Astrocyte (in vitro differentiated cells and primary cell): ENCODE data around the gene TOR1AIP2. TPM values are rescaled to one million over a fixed set of nuclear protein-coding genes. Genes with fewer than 3 reads are reported as not detected.

ENCODE experiments used
- DNase-seq: peaks from one replicate; pipeline ENCODE4 v3.0.0-alpha.2; 2010; ENCODE audit warnings: low read depth
- FAIRE-seq: peaks from 2 replicates; lab custom pipeline; 2011; peaks lifted over from hg19 to GRCh38; lab: Jason Lieb, UNC
- H2AFZ ChIP-seq: 2 replicates; pipeline ENCODE4 v1.6.0; 2012; ENCODE audit warnings: low read depth, low read length, inconsistent platforms
- H3K27ac ChIP-seq: 2 replicates; pipeline ENCODE4 v1.5.1; 2011; ENCODE audit warnings: low read depth, low read length, inconsistent platforms
- H3K27me3 ChIP-seq: 2 replicates; pipeline ENCODE4 v1.6.0; 2011; ENCODE audit warnings: low read length, inconsistent platforms; ENCODE audit not compliant: insufficient read depth
- H3K36me3 ChIP-seq: 2 replicates; pipeline ENCODE4 v1.5.1; 2011; ENCODE audit warnings: low read length, inconsistent platforms; ENCODE audit not compliant: insufficient read depth
- H3K4me1 ChIP-seq: 2 replicates; pipeline ENCODE4 v1.5.1; 2011; ENCODE audit warnings: low read length, inconsistent platforms; ENCODE audit not compliant: insufficient read depth
- H3K4me2 ChIP-seq: 2 replicates; pipeline ENCODE4 v1.6.0; 2012; ENCODE audit warnings: low read length, inconsistent platforms
- H3K4me3 ChIP-seq: 2 replicates; pipeline ENCODE4 v1.5.1; 2011; ENCODE audit warnings: low read depth, mild to moderate bottlenecking, low read length, inconsistent platforms; ENCODE audit not compliant: insufficient read depth
- H3K79me2 ChIP-seq: 2 replicates; pipeline ENCODE4 v1.6.0; 2012; ENCODE audit warnings: mild to moderate bottlenecking, low read length, inconsistent platforms; ENCODE audit not compliant: insufficient read depth
- H3K9ac ChIP-seq: 2 replicates; pipeline ENCODE4 v1.6.0; 2012; ENCODE audit warnings: mild to moderate bottlenecking, low read length, inconsistent platforms
- H3K9me3 ChIP-seq: 2 replicates; pipeline ENCODE4 v1.5.1; 2012; ENCODE audit warnings: low read depth, mild to moderate bottlenecking, low read length, inconsistent platforms; ENCODE audit not compliant: insufficient read depth
- H4K20me1 ChIP-seq: 2 replicates; pipeline ENCODE4 v1.6.0; 2012; ENCODE audit warnings: low read length, inconsistent platforms; ENCODE audit not compliant: insufficient read depth
- H3K27ac Mint-ChIP-seq: one replicate; pipeline ENCODE4 v1.8.0; 2021; ENCODE audit warnings: mild to moderate bottlenecking, mixed read lengths; ENCODE audit not compliant: unreplicated experiment
- H3K27me3 Mint-ChIP-seq: one replicate; pipeline ENCODE4 v1.8.0; 2021; ENCODE audit warnings: low read depth, mixed read lengths; ENCODE audit not compliant: unreplicated experiment
- H3K36me3 Mint-ChIP-seq: one replicate; pipeline ENCODE4 v1.8.0; 2021; ENCODE audit warnings: low read depth, mixed read lengths; ENCODE audit not compliant: unreplicated experiment
- H3K4me1 Mint-ChIP-seq: one replicate; pipeline ENCODE4 v1.8.0; 2021; ENCODE audit warnings: low read depth, mixed read lengths; ENCODE audit not compliant: unreplicated experiment
- H3K4me3 Mint-ChIP-seq: one replicate; pipeline ENCODE4 v1.8.0; 2021; ENCODE audit warnings: mild to moderate bottlenecking, moderate library complexity, mixed read lengths; ENCODE audit not compliant: unreplicated experiment
- H3K9me3 Mint-ChIP-seq: one replicate; pipeline ENCODE4 v1.8.0; 2021; ENCODE audit warnings: mild to moderate bottlenecking, mixed read lengths; ENCODE audit not compliant: unreplicated experiment
- CTCF ChIP-seq: IDR thresholded peaks from 2 replicates; pipeline ENCODE4 v1.5.1; 2011; ENCODE audit warnings: low read depth, mild to moderate bottlenecking, inconsistent platforms, low read length, moderate library complexity; ENCODE audit not compliant: insufficient read depth
- EZH2 ChIP-seq: IDR thresholded peaks from 2 replicates; pipeline ENCODE4 v1.6.1; 2012; ENCODE audit warnings: mild to moderate bottlenecking, low read length, inconsistent platforms; ENCODE audit not compliant: insufficient read depth
- total RNA-seq: library from RNA; stranded (reverse); gene quantifications from 2 replicates; pipeline ENCODE4 v1.2.1, GENCODE V29; 2021

Gene TOR1AIP2
- total RNA-seq, 1 donor from 2014 or later = 141 TPM

- H3K4me2 ChIP-seq = no peak overlapping the region
- H3K27me3 Mint-ChIP-seq = peaks cover 39% of the 10 kb centered on the region
- H3K9me3 ChIP-seq = no peaks in the 10 kb centered on the region
- peaks cover 10% of the 10 kb centered on the region for H3K4me1 Mint-ChIP-seq
- H3K27ac Mint-ChIP-seq = no peak overlapping the region
- peaks cover 16% of the 10 kb centered on the region for H3K27me3 ChIP-seq
- FAIRE-seq (no peak), DNase-seq (no peak)
- H4K20me1 ChIP-seq = no peaks in the 10 kb centered on the region
- no peak overlapping the region for H3K9ac ChIP-seq
- H3K27ac ChIP-seq = no peak overlapping the region
- no peak overlapping the region for H3K4me3 Mint-ChIP-seq
- H3K4me3 ChIP-seq = no peak overlapping the region
- H3K9me3 Mint-ChIP-seq = no peaks in the 10 kb centered on the region
- no peaks in the 10 kb centered on the region for H3K4me1 ChIP-seq
- no peaks in the 10 kb centered on the region for H3K36me3 ChIP-seq
- no peaks in the 10 kb centered on the region for H3K79me2 ChIP-seq
- TF ChIP-seq CTCF (no peak), EZH2 (no peak)
- H2AFZ ChIP-seq = no peak overlapping the region
- no peaks in the 10 kb centered on the region for H3K36me3 Mint-ChIP-seq
Measured at GRCh38 chr1:179794146-179794545, 83.5 kb downstream of the TOR1AIP2 start.

- Mint-ChIP-seq H3K4me3 (no peak overlapping the region), H3K4me1 (peaks cover 10% of the 10 kb centered on the region), H3K27ac (no peak overlapping the region), H3K27me3 (peaks cover 42% of the 10 kb centered on the region), H3K9me3 (no peaks in the 10 kb centered on the region), H3K36me3 (no peaks in the 10 kb centered on the region)
- FAIRE-seq (no peak), DNase-seq (no peak)
- Histone ChIP-seq H3K27me3 (peaks cover 17% of the 10 kb centered on the region), H2AFZ (no peak overlapping the region), H3K4me2 (no peak overlapping the region), H3K9ac (no peak overlapping the region), H4K20me1 (no peaks in the 10 kb centered on the region), H3K36me3 (no peaks in the 10 kb centered on the region), H3K27ac (no peak overlapping the region), H3K79me2 (no peaks in the 10 kb centered on the region), H3K4me1 (no peaks in the 10 kb centered on the region), H3K4me3 (no peak overlapping the region), H3K9me3 (no peaks in the 10 kb centered on the region)
- no peak for TF ChIP-seq CTCF
- TF ChIP-seq EZH2 = no peak
Measured at GRCh38 chr1:179793281-179793680, 84.3 kb downstream of the TOR1AIP2 start.

Other genes with a start within 250 kb of the TOR1AIP2 start
- not detected in 2 replicates for gene FAM163A, start 134.5 kb downstream of the TOR1AIP2 start, total RNA-seq
- 37.4 and 39.6 TPM in 2 replicates for gene TOR1AIP1, start 4.5 kb upstream of the TOR1AIP2 start, total RNA-seq
- 28.8 and 29.2 TPM in 2 replicates for gene CEP350, start 77.0 kb upstream of the TOR1AIP2 start, total RNA-seq